ENCODE data around the gene GCM1. TPM values are rescaled to one million over a fixed set of nuclear protein-coding genes. Genes with fewer than 3 reads are reported as not detected.
"Not testable (repeated sequence)": the region's sequence is repeated elsewhere in the genome, so short reads cannot be mapped to it uniquely, and the experiment has no call there.

Gene GCM1
- total and polyA plus RNA-seq, 9 donors = 0.04 to 0.16 (median 0.04) TPM; not detected in 6

GRCh38 chr6:53175027-53175426 lies 26.4 kb upstream of the GCM1 start:
- H3K36me3 ChIP-seq (ENCODE audit: control insufficient read depth, insufficient read depth, low read length) = no peaks in the 10 kb centered on the region
- H3K9me3 ChIP-seq (replicated peaks; ENCODE audit: control insufficient read depth, low read depth, low read length) = no peaks in the 10 kb centered on the region
- H3K4me3 ChIP-seq (ENCODE audit: low read length) = no peak overlapping the region
- H3K27ac ChIP-seq (ENCODE audit: low read length) = no peak overlapping the region
- H3K4me1 ChIP-seq (ENCODE audit: control insufficient read depth, insufficient read depth, low read length) = no peaks in the 10 kb centered on the region
- WGBS (ENCODE audit: insufficient coverage) = 86% methylated on average over 2 of the region's 2 CpGs
- DNase-seq = no peak
- no peaks in the 10 kb centered on the region for H3K27me3 ChIP-seq (ENCODE audit: control insufficient read depth, insufficient read depth, low read length)

- H3K36me3 ChIP-seq (ENCODE audit: control insufficient read depth, insufficient read depth, low read length) = no peaks in the 10 kb centered on the region
- WGBS (ENCODE audit: insufficient coverage) = 72% methylated on average over 6 of the region's 6 CpGs
- no peaks in the 10 kb centered on the region for H3K27me3 ChIP-seq (ENCODE audit: control insufficient read depth, insufficient read depth, low read length)
Measured at GRCh38 chr6:53172468-53172803, 23.8 kb upstream of the GCM1 start.

GRCh38 chr6:53171605-53172467 lies 23.2 kb upstream of the GCM1 start:
- WGBS (ENCODE audit: insufficient coverage) = 70% methylated on average over 12 of the region's 20 CpGs
- H3K36me3 ChIP-seq (ENCODE audit: control insufficient read depth, insufficient read depth, low read length) = no peaks in the 10 kb centered on the region
- no peaks in the 10 kb centered on the region for H3K4me1 ChIP-seq (ENCODE audit: control insufficient read depth, insufficient read depth, low read length)
- H3K4me3 ChIP-seq (ENCODE audit: low read length) = no peak overlapping the region
- H3K27me3 ChIP-seq (ENCODE audit: control insufficient read depth, insufficient read depth, low read length) = no peaks in the 10 kb centered on the region
- DNase-seq = peak; percentile 81
- H3K27ac ChIP-seq (ENCODE audit: low read length) = no peak overlapping the region
- H3K9me3 ChIP-seq (replicated peaks; ENCODE audit: control insufficient read depth, low read depth, low read length) = no peaks in the 10 kb centered on the region

More at GRCh38 chr6:53172468-53172803, 23.8 kb upstream of the GCM1 start:
- H3K4me1 ChIP-seq (ENCODE audit: control insufficient read depth, insufficient read depth, low read length) = no peaks in the 10 kb centered on the region
- no peak overlapping the region for H3K27ac ChIP-seq (ENCODE audit: low read length)
- DNase-seq = no peak
- no peak overlapping the region for H3K4me3 ChIP-seq (ENCODE audit: low read length)
- H3K9me3 ChIP-seq (replicated peaks; ENCODE audit: control insufficient read depth, low read depth, low read length) = no peaks in the 10 kb centered on the region

- no peak for DNase-seq
- H3K4me1 ChIP-seq (ENCODE audit: control insufficient read depth, insufficient read depth, low read length) = no peaks in the 10 kb centered on the region
- H3K27ac ChIP-seq (ENCODE audit: low read length) = no peak overlapping the region
- no peaks in the 10 kb centered on the region for H3K27me3 ChIP-seq (ENCODE audit: control insufficient read depth, insufficient read depth, low read length)
- no peak overlapping the region for H3K4me3 ChIP-seq (ENCODE audit: low read length)
- no peaks in the 10 kb centered on the region for H3K36me3 ChIP-seq (ENCODE audit: control insufficient read depth, insufficient read depth, low read length)
- H3K9me3 ChIP-seq (replicated peaks; ENCODE audit: control insufficient read depth, low read depth, low read length) = no peaks in the 10 kb centered on the region
- 73% methylated on average over 3 of the region's 4 CpGs for WGBS (ENCODE audit: insufficient coverage)
Measured at GRCh38 chr6:53168516-53169267, 20.1 kb upstream of the GCM1 start.

GRCh38 chr6:53165293-53165692 lies 16.7 kb upstream of the GCM1 start:
- DNase-seq = no peak
- Histone ChIP-seq H3K36me3 (ENCODE audit: control insufficient read depth, insufficient read depth, low read length) (no peaks in the 10 kb centered on the region), H3K4me3 (ENCODE audit: low read length) (no peak overlapping the region), H3K27ac (ENCODE audit: low read length) (no peak overlapping the region), H3K4me1 (ENCODE audit: control insufficient read depth, insufficient read depth, low read length) (no peaks in the 10 kb centered on the region), H3K9me3 (replicated peaks; ENCODE audit: control insufficient read depth, low read depth, low read length) (no peaks in the 10 kb centered on the region), H3K27me3 (ENCODE audit: control insufficient read depth, insufficient read depth, low read length) (no peaks in the 10 kb centered on the region)
- no CpG with 5 or more reads among the region's 4 CpGs for WGBS (ENCODE audit: insufficient coverage)

- Histone ChIP-seq H3K27me3 (ENCODE audit: control insufficient read depth, insufficient read depth, low read length) (no peaks in the 10 kb centered on the region), H3K4me3 (ENCODE audit: low read length) (no peak overlapping the region), H3K9me3 (replicated peaks; ENCODE audit: control insufficient read depth, low read depth, low read length) (no peaks in the 10 kb centered on the region), H3K27ac (ENCODE audit: low read length) (no peak overlapping the region), H3K4me1 (ENCODE audit: control insufficient read depth, insufficient read depth, low read length) (no peaks in the 10 kb centered on the region), H3K36me3 (ENCODE audit: control insufficient read depth, insufficient read depth, low read length) (no peaks in the 10 kb centered on the region)
- DNase-seq = no peak
- WGBS (ENCODE audit: insufficient coverage) = no CpG with 5 or more reads among the region's 1 CpG
Measured at GRCh38 chr6:53162606-53163005, 14.0 kb upstream of the GCM1 start.

- Histone ChIP-seq H3K9me3 (replicated peaks; ENCODE audit: control insufficient read depth, low read depth, low read length) (no peaks in the 10 kb centered on the region), H3K27me3 (ENCODE audit: control insufficient read depth, insufficient read depth, low read length) (no peaks in the 10 kb centered on the region), H3K4me1 (ENCODE audit: control insufficient read depth, insufficient read depth, low read length) (no peaks in the 10 kb centered on the region), H3K27ac (ENCODE audit: low read length) (no peak overlapping the region), H3K36me3 (ENCODE audit: control insufficient read depth, insufficient read depth, low read length) (no peaks in the 10 kb centered on the region), H3K4me3 (ENCODE audit: low read length) (no peak overlapping the region)
- WGBS (ENCODE audit: insufficient coverage) = no CpG with 5 or more reads among the region's 3 CpGs
- no peak for DNase-seq
Measured at GRCh38 chr6:53161481-53162009, 12.9 kb upstream of the GCM1 start.

- Histone ChIP-seq H3K4me1 (ENCODE audit: control insufficient read depth, insufficient read depth, low read length) (no peaks in the 10 kb centered on the region), H3K36me3 (ENCODE audit: control insufficient read depth, insufficient read depth, low read length) (no peaks in the 10 kb centered on the region), H3K4me3 (ENCODE audit: low read length) (no peak overlapping the region), H3K9me3 (replicated peaks; ENCODE audit: control insufficient read depth, low read depth, low read length) (no peaks in the 10 kb centered on the region), H3K27me3 (ENCODE audit: control insufficient read depth, insufficient read depth, low read length) (no peaks in the 10 kb centered on the region), H3K27ac (ENCODE audit: low read length) (no peak overlapping the region)
- no peak for DNase-seq
- 25% methylated on average over 1 of the region's 2 CpGs for WGBS (ENCODE audit: insufficient coverage)
Measured at GRCh38 chr6:53159558-53159957, 10.9 kb upstream of the GCM1 start.

- not testable (repeated sequence) for H3K9me3 ChIP-seq (replicated peaks; ENCODE audit: control insufficient read depth, low read depth, low read length); DNase-seq; H3K4me3 ChIP-seq (ENCODE audit: low read length); H3K27ac ChIP-seq (ENCODE audit: low read length); H3K4me1 ChIP-seq (ENCODE audit: control insufficient read depth, insufficient read depth, low read length); H3K36me3 ChIP-seq (ENCODE audit: control insufficient read depth, insufficient read depth, low read length); H3K27me3 ChIP-seq (ENCODE audit: control insufficient read depth, insufficient read depth, low read length)
- WGBS (ENCODE audit: insufficient coverage) = 95% methylated on average over 3 of the region's 6 CpGs
Measured at GRCh38 chr6:53158076-53158475, 9.4 kb upstream of the GCM1 start.

- not testable (repeated sequence) for H3K27me3 ChIP-seq (ENCODE audit: control insufficient read depth, insufficient read depth, low read length)
Measured at GRCh38 chr6:53155279-53155678, 6.6 kb upstream of the GCM1 start.

More at GRCh38 chr6:53155279-53155678, 6.6 kb upstream of the GCM1 start:
- H3K9me3 ChIP-seq (replicated peaks; ENCODE audit: control insufficient read depth, low read depth, low read length); H3K4me3 ChIP-seq (ENCODE audit: low read length); H3K27ac ChIP-seq (ENCODE audit: low read length); DNase-seq; H3K36me3 ChIP-seq (ENCODE audit: control insufficient read depth, insufficient read depth, low read length); H3K4me1 ChIP-seq (ENCODE audit: control insufficient read depth, insufficient read depth, low read length): not testable (repeated sequence)
- 100% methylated on average over 1 of the region's 4 CpGs for WGBS (ENCODE audit: insufficient coverage)

All from muscle of leg (tissue), 11 donors.